ENCODE measurements around the gene MLLT1. TPM values are rescaled to one million over a fixed set of nuclear protein-coding genes. Genes with fewer than 3 reads are reported as not detected.
"Not testable (repeated sequence)": the region's sequence is repeated elsewhere in the genome, so short reads cannot be mapped to it uniquely, and the experiment has no call there.

MLLT1 gene
- total and polyA plus RNA-seq, 9 donors: 11.1 to 116 (median 78.4) TPM

DNA sequence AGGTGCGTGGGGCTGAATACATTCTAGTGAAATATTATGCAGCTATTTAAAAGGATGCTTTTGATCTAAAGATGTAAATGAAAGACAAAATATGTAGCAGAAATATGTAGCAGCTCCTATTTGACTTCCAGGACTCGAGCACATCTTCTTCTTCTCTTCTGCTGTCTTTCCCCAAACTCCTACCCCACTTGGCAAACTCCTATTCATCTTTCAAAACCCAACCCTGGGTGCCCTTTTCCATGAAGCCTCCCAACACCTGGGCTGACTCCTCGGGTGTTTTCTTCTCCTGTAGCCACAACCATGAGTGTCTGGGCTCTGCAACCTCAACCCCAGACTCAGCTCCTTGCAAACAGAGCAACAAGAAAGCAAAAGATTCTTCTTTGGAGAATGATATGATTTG is 42.5 kb upstream of the MLLT1 start:
- WGBS, 3 donors: 49 to 57% (median 54%) methylated on average over 3 of the region's 3 CpGs
- Histone ChIP-seq H3K9me3 (no peaks in the 10 kb centered on the region), H3K27ac (no peak overlapping the region), H3K4me1 (ENCODE audit: insufficient read depth) (no peaks in the 10 kb centered on the region), H3K4me3 (no peak overlapping the region), H3K27me3 (no peaks in the 10 kb centered on the region), H3K36me3 (no peaks in the 10 kb centered on the region)
- intact Hi-C loops (cut with DNase I): no loop called here
- TF ChIP-seq POLR2A (IDR thresholded peaks at IDR 0.05): no peak
- TF ChIP-seq EP300 (IDR thresholded peaks at IDR 0.05): no peak
- TF ChIP-seq, protein P1, sequence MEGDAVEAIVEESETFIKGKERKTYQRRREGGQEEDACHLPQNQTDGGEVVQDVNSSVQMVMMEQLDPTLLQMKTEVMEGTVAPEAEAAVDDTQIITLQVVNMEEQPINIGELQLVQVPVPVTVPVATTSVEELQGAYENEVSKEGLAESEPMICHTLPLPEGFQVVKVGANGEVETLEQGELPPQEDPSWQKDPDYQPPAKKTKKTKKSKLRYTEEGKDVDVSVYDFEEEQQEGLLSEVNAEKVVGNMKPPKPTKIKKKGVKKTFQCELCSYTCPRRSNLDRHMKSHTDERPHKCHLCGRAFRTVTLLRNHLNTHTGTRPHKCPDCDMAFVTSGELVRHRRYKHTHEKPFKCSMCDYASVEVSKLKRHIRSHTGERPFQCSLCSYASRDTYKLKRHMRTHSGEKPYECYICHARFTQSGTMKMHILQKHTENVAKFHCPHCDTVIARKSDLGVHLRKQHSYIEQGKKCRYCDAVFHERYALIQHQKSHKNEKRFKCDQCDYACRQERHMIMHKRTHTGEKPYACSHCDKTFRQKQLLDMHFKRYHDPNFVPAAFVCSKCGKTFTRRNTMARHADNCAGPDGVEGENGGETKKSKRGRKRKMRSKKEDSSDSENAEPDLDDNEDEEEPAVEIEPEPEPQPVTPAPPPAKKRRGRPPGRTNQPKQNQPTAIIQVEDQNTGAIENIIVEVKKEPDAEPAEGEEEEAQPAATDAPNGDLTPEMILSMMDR (IDR thresholded peaks at IDR 0.05): no peak
- no peak for DNase-seq

DNA sequence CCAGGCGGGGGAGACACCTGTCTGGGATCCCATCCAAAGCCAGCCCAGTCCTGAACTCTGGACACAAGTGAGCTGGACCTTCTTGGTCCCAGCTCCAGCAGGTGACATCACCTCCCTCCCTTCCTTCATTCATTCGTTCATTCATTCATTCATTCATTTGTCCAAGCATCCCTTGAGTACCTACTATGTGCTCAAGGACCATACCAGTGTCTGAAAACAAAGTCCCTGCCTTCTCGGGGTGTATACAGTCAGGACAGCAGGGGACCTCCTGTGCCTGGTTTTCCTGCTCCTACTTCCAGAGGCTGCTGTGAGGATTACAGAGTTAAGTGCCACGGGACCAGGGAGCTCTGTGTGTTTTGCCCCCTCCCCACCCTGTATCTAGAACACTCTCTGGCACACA is 39.6 kb upstream of the MLLT1 start:
- Histone ChIP-seq H3K9me3 (no peaks in the 10 kb centered on the region), H3K27me3 (no peaks in the 10 kb centered on the region), H3K36me3 (no peaks in the 10 kb centered on the region), H3K4me3 (no peak overlapping the region), H3K27ac (no peak overlapping the region), H3K4me1 (ENCODE audit: insufficient read depth) (no peaks in the 10 kb centered on the region)
- TF ChIP-seq POLR2A (IDR thresholded peaks at IDR 0.05): no peak
- TF ChIP-seq EP300 (IDR thresholded peaks at IDR 0.05): no peak
- TF ChIP-seq, protein P1 (IDR thresholded peaks at IDR 0.05): no peak
- intact Hi-C loops (cut with DNase I): no loop called here
- 30 to 35% (median 31%) methylated on average over 4 of the region's 4 CpGs for WGBS, 3 donors
- no peak for DNase-seq

DNA sequence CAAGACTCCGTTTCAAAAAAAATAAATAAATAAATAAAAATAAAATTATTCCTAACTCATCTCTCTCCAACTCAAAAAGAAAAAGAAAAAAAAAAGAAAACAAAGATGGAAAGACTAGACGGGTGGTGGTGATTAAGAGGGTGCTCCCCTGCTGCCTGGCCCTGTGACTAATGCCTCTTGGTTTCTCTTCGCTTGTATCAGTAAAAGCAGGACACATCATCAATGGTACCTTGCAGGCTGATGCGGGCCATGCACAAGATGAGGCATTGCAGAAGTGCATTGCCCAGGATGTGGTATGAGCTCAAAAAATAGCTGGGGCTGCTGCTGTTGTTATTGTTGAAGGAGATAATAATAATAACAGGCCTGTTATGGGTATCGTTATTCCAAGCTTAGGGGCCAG is 39.0 kb upstream of the MLLT1 start:
- Histone ChIP-seq H3K27me3 (no peaks in the 10 kb centered on the region), H3K4me1 (ENCODE audit: insufficient read depth) (no peaks in the 10 kb centered on the region), H3K36me3 (no peaks in the 10 kb centered on the region), H3K27ac (no peak overlapping the region), H3K4me3 (no peak overlapping the region), H3K9me3 (no peaks in the 10 kb centered on the region)
- intact Hi-C loops (cut with DNase I): no loop called here
- TF ChIP-seq, protein P1 (IDR thresholded peaks at IDR 0.05): no peak
- TF ChIP-seq POLR2A (IDR thresholded peaks at IDR 0.05): no peak
- no peak for TF ChIP-seq EP300 (IDR thresholded peaks at IDR 0.05)
- DNase-seq: no peak
- WGBS, 3 donors: 58 to 62% (median 61%) methylated on average over 5 of the region's 5 CpGs

DNA sequence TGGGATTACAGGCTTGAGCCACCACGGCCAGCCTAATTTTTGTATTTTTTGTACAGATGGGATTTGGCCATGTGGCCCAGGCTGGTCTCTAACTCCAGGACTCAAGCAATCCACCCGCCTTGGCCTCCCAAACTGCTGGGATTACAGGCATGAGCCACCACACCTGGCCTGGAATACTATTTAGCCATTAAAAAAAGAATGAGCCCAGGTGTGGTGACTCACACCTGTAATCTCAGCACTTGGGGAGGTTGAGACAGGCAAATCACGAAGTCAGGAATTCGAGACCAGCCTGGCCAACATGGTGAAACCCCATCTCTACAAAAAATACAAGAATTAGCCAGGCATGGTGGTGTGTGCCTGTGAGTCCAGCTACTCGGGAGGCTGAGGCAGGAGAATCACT is 35.9 kb upstream of the MLLT1 start:
- H3K27me3 ChIP-seq; H3K4me1 ChIP-seq (ENCODE audit: insufficient read depth); H3K4me3 ChIP-seq; intact Hi-C loops (cut with DNase I); H3K36me3 ChIP-seq; DNase-seq; H3K9me3 ChIP-seq; H3K27ac ChIP-seq: not testable (repeated sequence)
- WGBS, 3 donors: 86 to 90% (median 89%) methylated on average over 5 of the region's 5 CpGs

DNA sequence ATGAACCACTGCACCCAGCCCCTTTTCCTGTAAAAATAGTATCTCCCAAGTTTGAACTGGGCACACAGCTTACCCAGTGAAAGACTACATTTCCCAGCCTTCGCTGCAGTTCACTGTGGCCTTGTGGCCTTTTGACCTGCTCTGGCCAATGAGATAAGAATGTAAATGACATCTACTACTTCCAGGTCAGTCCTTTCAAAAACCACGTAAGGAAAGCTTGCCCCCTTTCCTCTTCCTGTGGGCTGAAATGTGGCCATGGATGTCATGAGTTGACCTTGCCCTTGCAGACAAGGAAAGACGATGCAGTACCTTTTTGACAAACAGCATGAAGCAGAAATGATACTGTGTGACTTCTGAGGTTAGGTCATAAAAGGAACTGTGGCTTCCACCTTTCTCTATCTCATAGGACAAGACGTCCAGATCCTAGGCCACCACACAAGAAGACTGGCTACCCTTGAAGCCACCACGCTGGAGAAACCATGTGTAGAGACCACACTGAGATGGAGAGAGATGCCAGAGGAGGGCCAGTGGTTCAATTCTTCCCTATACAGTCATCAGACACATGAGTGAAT is 33.7 kb upstream of the MLLT1 start:
- TF ChIP-seq, protein P1 (IDR thresholded peaks at IDR 0.05): no peak
- TF ChIP-seq EP300 (IDR thresholded peaks at IDR 0.05) (no peak), POLR2A (IDR thresholded peaks at IDR 0.05) (no peak)
- intact Hi-C loops (cut with DNase I): no loop called here
- H3K36me3 ChIP-seq: no peaks in the 10 kb centered on the region
- H3K27ac ChIP-seq: no peak overlapping the region
- no peaks in the 10 kb centered on the region for H3K4me1 ChIP-seq (ENCODE audit: insufficient read depth)
- no peak overlapping the region for H3K4me3 ChIP-seq
- H3K27me3 ChIP-seq: no peaks in the 10 kb centered on the region
- WGBS, 3 donors: 65 to 74% (median 73%) methylated on average over 5 of the region's 5 CpGs
- DNase-seq: no peak
- no peaks in the 10 kb centered on the region for H3K9me3 ChIP-seq

All from ovary (tissue), 9 donors.